ENCODE results near the gene NOX4.

Gene NOX4

GRCh38 chr11:89490981-89491690 lies at the start of gene NOX4:
Gene NOX4, minus strand, starts transcription at chr11:89491375. Its CDS starts 129 bp downstream, at chr11:89491246.
- no peak for DNase-seq

- no peak for DNase-seq
Measured at GRCh38 chr11:89540826-89541225, 49.7 kb upstream of the NOX4 start.

GRCh38 chr11:89537936-89538335 lies 46.8 kb upstream of the NOX4 start:
- DNase-seq, result no peak

- no peak for DNase-seq
Measured at GRCh38 chr11:89536926-89537325, 45.8 kb upstream of the NOX4 start.

GRCh38 chr11:89535221-89535620 lies 44.0 kb upstream of the NOX4 start:
- DNase-seq, result no peak

GRCh38 chr11:89529626-89530380 lies 38.6 kb upstream of the NOX4 start:
- DNase-seq, result no peak

- DNase-seq, result no peak
Measured at GRCh38 chr11:89521792-89522191, 30.6 kb upstream of the NOX4 start.

- no peak for DNase-seq
Measured at GRCh38 chr11:89521294-89521693, 30.1 kb upstream of the NOX4 start.

- DNase-seq, result no peak
Measured at GRCh38 chr11:89516496-89516895, 25.3 kb upstream of the NOX4 start.

GRCh38 chr11:89508544-89508943 lies 17.4 kb upstream of the NOX4 start:
- DNase-seq, result no peak

GRCh38 chr11:89504270-89504669 lies 13.1 kb upstream of the NOX4 start:
- no peak for DNase-seq

GRCh38 chr11:89503422-89503821 lies 12.2 kb upstream of the NOX4 start:
- no peak for DNase-seq

- no peak for DNase-seq
Measured at GRCh38 chr11:89502301-89502700, 11.1 kb upstream of the NOX4 start.

- DNase-seq, result no peak
Measured at GRCh38 chr11:89500336-89500735, 9.2 kb upstream of the NOX4 start.

GRCh38 chr11:89498845-89499448 lies 7.8 kb upstream of the NOX4 start:
- no peak for DNase-seq

- no peak for DNase-seq
Measured at GRCh38 chr11:89495951-89496350, 4.8 kb upstream of the NOX4 start.

- no peak for DNase-seq
Measured at GRCh38 chr11:89493431-89493830, 2.3 kb upstream of the NOX4 start.

GRCh38 chr11:89490602-89490980 lies 584 bp downstream of the NOX4 start:
- no peak for DNase-seq

GRCh38 chr11:89489930-89490329 lies 1.2 kb downstream of the NOX4 start:
- no peak for DNase-seq

- no peak for DNase-seq
Measured at GRCh38 chr11:89487016-89487415, 4.2 kb downstream of the NOX4 start.

- no peak for DNase-seq
Measured at GRCh38 chr11:89484896-89485295, 6.3 kb downstream of the NOX4 start.

- DNase-seq, result no peak
Measured at GRCh38 chr11:89477175-89477574, 14.0 kb downstream of the NOX4 start.

GRCh38 chr11:89463266-89463780 lies 27.9 kb downstream of the NOX4 start:
- no peak for DNase-seq

- no peak for DNase-seq
Measured at GRCh38 chr11:89458716-89459115, 32.5 kb downstream of the NOX4 start.
